ENCODE data around the gene LSM12.

Gene LSM12

DNA sequence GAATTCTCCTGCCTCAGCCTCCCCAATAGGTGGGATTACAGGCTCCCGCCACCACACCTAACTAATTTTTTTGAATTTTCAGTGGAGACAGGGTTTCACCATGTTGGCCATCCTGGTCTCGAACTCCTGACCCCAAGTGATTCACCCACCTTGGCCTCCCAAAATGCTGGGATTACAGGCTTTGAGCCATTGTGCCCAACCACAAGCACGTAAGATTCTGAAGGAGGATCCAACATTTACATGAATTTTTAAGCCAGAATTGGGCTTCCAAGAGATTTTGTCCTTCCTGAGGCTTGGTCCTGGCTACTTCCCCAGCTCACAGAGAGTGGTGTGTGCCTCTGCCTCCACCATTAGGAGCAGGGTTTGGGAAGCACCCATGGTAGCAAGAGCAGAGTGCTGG is 15.2 kb upstream of the LSM12 start:
- Histone ChIP-seq H3K4me3 (ENCODE audit: low read length) (no peak overlapping the region), H2AFZ (ENCODE audit: low read length) (no peak overlapping the region), H3K27me3 (replicated peaks; ENCODE audit: insufficient read depth, low read length) (no peaks in the 10 kb centered on the region), H3K4me1 (ENCODE audit: low read length) (no peaks in the 10 kb centered on the region), H3K9me3 (replicated peaks; ENCODE audit: insufficient read depth, low read length) (no peaks in the 10 kb centered on the region), H3F3A (ENCODE audit: insufficient read depth, low read length) (no peaks in the 10 kb centered on the region), H3K79me2 (ENCODE audit: low read length) (no peaks in the 10 kb centered on the region), H3K9me2 (replicated peaks; ENCODE audit: insufficient read depth, low read length) (no peaks in the 10 kb centered on the region), H3K36me3 (replicated peaks; ENCODE audit: insufficient read depth, low read length) (no peaks in the 10 kb centered on the region), H3K27ac (ENCODE audit: low read length) (no peak overlapping the region), H3K4me2 (ENCODE audit: low read depth, low read length) (no peak overlapping the region), H4K20me1 (ENCODE audit: insufficient read depth, low read length) (no peaks in the 10 kb centered on the region), H3K9ac (ENCODE audit: low read length) (no peak overlapping the region)
- DNase-seq, result no peak
- TF ChIP-seq, protein P1, sequence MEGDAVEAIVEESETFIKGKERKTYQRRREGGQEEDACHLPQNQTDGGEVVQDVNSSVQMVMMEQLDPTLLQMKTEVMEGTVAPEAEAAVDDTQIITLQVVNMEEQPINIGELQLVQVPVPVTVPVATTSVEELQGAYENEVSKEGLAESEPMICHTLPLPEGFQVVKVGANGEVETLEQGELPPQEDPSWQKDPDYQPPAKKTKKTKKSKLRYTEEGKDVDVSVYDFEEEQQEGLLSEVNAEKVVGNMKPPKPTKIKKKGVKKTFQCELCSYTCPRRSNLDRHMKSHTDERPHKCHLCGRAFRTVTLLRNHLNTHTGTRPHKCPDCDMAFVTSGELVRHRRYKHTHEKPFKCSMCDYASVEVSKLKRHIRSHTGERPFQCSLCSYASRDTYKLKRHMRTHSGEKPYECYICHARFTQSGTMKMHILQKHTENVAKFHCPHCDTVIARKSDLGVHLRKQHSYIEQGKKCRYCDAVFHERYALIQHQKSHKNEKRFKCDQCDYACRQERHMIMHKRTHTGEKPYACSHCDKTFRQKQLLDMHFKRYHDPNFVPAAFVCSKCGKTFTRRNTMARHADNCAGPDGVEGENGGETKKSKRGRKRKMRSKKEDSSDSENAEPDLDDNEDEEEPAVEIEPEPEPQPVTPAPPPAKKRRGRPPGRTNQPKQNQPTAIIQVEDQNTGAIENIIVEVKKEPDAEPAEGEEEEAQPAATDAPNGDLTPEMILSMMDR (IDR thresholded peaks at IDR 0.05; ENCODE audit: low read length), result no peak
- TF ChIP-seq EZH2phosphoT487 (IDR thresholded peaks at IDR 0.05; ENCODE audit: low read length), result no peak
- no peak for TF ChIP-seq EZH2 (optimal IDR thresholded peaks at IDR 0.05; ENCODE audit: low read depth, low read length)

DNA sequence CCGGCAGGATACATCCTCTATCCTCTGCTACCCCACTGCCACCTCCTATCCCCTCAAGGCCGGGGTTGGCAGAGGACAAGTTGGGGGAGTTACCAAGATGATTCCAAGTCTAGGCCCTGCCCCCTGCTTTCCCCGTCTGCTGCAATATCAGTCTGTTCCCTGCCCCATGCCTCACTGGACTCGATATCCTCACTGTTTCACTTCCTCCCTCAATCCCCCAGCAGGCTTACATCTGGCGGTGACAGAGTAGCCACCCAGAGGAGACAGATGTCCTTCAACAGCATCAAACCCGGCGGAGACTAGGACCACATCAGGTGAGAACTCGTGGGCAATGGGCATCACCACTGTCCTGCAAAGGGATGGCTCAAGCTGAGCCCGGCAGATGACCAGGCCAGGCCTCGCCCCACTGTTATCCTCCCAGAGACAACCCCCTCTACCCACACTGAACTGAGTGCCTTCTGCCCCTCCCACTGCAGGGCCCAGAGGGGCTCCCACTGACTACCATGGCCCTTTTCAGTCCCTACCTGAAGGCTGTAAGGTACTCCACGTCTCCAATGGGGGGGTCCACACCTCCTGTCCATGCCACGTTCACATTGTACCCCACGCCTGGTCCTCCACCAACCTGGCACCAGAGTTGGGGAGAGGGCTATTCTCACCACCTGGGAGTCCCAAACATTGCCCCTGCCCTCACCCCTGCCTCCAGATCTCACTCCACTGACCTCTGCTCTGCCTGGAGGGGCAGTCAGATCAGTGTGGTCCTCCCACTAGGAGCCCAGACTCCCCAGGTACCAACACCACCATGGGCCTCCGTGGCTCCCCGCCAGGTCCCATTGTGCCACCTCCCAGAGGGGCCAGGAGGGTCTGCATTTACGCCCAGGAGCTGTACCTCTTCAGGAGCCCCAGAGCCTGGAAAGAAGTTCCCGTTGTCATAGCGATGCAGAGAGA is 13.7 kb upstream of the LSM12 start:
- no peaks in the 10 kb centered on the region for H3K9me3 ChIP-seq (replicated peaks; ENCODE audit: insufficient read depth, low read length)
- H3K4me1 ChIP-seq (ENCODE audit: low read length), result no peaks in the 10 kb centered on the region
- TF ChIP-seq EZH2 (optimal IDR thresholded peaks at IDR 0.05; ENCODE audit: low read depth, low read length) (no peak), EZH2phosphoT487 (IDR thresholded peaks at IDR 0.05; ENCODE audit: low read length) (no peak)
- TF ChIP-seq, protein P1 (IDR thresholded peaks at IDR 0.05; ENCODE audit: low read length), result no peak
- no peaks in the 10 kb centered on the region for H3F3A ChIP-seq (ENCODE audit: insufficient read depth, low read length)
- H4K20me1 ChIP-seq (ENCODE audit: insufficient read depth, low read length), result no peaks in the 10 kb centered on the region
- no peaks in the 10 kb centered on the region for H3K36me3 ChIP-seq (replicated peaks; ENCODE audit: insufficient read depth, low read length)
- H3K79me2 ChIP-seq (ENCODE audit: low read length), result no peaks in the 10 kb centered on the region
- no peaks in the 10 kb centered on the region for H3K27me3 ChIP-seq (replicated peaks; ENCODE audit: insufficient read depth, low read length)
- H2AFZ ChIP-seq (ENCODE audit: low read length), result no peak overlapping the region
- no peak overlapping the region for H3K4me3 ChIP-seq (ENCODE audit: low read length)
- no peak for DNase-seq
- no peak overlapping the region for H3K9ac ChIP-seq (ENCODE audit: low read length)
- H3K27ac ChIP-seq (ENCODE audit: low read length), result no peak overlapping the region
- no peak overlapping the region for H3K4me2 ChIP-seq (ENCODE audit: low read depth, low read length)
- H3K9me2 ChIP-seq (replicated peaks; ENCODE audit: insufficient read depth, low read length), result no peaks in the 10 kb centered on the region

DNA sequence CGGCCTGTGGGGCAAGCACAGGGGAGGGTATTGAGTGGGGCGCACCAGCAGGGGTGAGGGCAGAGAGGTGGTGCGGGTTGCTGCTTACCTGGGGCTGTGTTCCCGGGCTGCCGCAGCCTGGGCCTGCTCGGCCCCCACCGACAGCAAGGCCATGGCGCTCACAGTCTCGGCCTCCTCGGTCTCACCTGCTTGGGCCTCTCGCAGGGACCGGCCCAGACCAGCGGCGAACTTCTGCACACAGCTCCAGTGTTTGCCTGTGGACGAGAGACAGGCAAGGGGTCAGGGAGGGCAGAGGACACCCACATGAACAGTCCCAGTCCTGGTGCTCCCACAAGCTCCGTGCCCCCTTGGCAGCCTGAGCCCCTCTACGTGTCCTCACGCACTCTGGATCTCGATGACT is 11.9 kb upstream of the LSM12 start:
- H3K9ac ChIP-seq (ENCODE audit: low read length), result no peak overlapping the region
- peaks cover 5% of the 10 kb centered on the region; the same call in 1 of the 2 replicates for H3K79me2 ChIP-seq (ENCODE audit: low read length)
- H3K4me1 ChIP-seq (ENCODE audit: low read length), result no peaks in the 10 kb centered on the region
- no peak overlapping the region for H3K27ac ChIP-seq (ENCODE audit: low read length)
- no peaks in the 10 kb centered on the region for H3K9me3 ChIP-seq (replicated peaks; ENCODE audit: insufficient read depth, low read length)
- no peak overlapping the region for H2AFZ ChIP-seq (ENCODE audit: low read length)
- H3K36me3 ChIP-seq (replicated peaks; ENCODE audit: insufficient read depth, low read length), result no peaks in the 10 kb centered on the region
- no peaks in the 10 kb centered on the region for H3F3A ChIP-seq (ENCODE audit: insufficient read depth, low read length)
- no peaks in the 10 kb centered on the region for H3K27me3 ChIP-seq (replicated peaks; ENCODE audit: insufficient read depth, low read length)
- no peak for TF ChIP-seq EZH2phosphoT487 (IDR thresholded peaks at IDR 0.05; ENCODE audit: low read length)
- no peak for TF ChIP-seq EZH2 (optimal IDR thresholded peaks at IDR 0.05; ENCODE audit: low read depth, low read length)
- no peak overlapping the region for H3K4me2 ChIP-seq (ENCODE audit: low read depth, low read length)
- H4K20me1 ChIP-seq (ENCODE audit: insufficient read depth, low read length), result no peaks in the 10 kb centered on the region
- no peak overlapping the region for H3K4me3 ChIP-seq (ENCODE audit: low read length)
- no peaks in the 10 kb centered on the region for H3K9me2 ChIP-seq (replicated peaks; ENCODE audit: insufficient read depth, low read length)
- no peak for DNase-seq

DNA sequence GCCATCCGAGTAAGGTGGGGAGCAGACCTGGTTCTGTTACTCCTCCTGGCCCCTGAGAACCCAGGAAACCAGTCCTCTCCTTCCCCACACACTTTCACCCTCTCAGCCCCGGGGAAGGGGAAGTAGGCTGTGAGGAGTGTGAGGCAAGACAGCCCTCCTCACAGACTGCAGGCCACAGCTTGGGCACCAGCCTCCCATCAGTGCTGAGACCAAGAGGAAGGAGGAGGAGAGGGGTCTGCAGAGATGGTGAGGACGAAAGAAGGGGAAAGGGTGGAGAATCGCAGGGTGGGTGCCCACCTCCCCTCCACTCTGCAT is 11.1 kb upstream of the LSM12 start:
- Histone ChIP-seq H4K20me1 (ENCODE audit: insufficient read depth, low read length) (no peaks in the 10 kb centered on the region), H3K27ac (ENCODE audit: low read length) (no peak overlapping the region), H3K79me2 (ENCODE audit: low read length) (peaks cover 11% of the 10 kb centered on the region), H3K4me2 (ENCODE audit: low read depth, low read length) (no peak overlapping the region), H3K27me3 (replicated peaks; ENCODE audit: insufficient read depth, low read length) (no peaks in the 10 kb centered on the region), H2AFZ (ENCODE audit: low read length) (no peak overlapping the region), H3K9ac (ENCODE audit: low read length) (no peak overlapping the region), H3K4me3 (ENCODE audit: low read length) (no peak overlapping the region), H3K9me2 (replicated peaks; ENCODE audit: insufficient read depth, low read length) (no peaks in the 10 kb centered on the region), H3K36me3 (replicated peaks; ENCODE audit: insufficient read depth, low read length) (no peaks in the 10 kb centered on the region), H3K9me3 (replicated peaks; ENCODE audit: insufficient read depth, low read length) (no peaks in the 10 kb centered on the region), H3F3A (ENCODE audit: insufficient read depth, low read length) (no peaks in the 10 kb centered on the region), H3K4me1 (ENCODE audit: low read length) (no peaks in the 10 kb centered on the region)
- DNase-seq, result no peak
- no peak for TF ChIP-seq EZH2phosphoT487 (IDR thresholded peaks at IDR 0.05; ENCODE audit: low read length)
- TF ChIP-seq EZH2 (optimal IDR thresholded peaks at IDR 0.05; ENCODE audit: low read depth, low read length), result no peak
- TF ChIP-seq, protein P1 (IDR thresholded peaks at IDR 0.05; ENCODE audit: low read length), result no peak
